GM19193 (cell line): ENCODE measurements around the gene PKD2L1.

Experiments used
- POLR2A ChIP-seq: IDR thresholded peaks from 4 replicates; pipeline ENCODE4 v1.6.1; 2011; ENCODE audit not compliant: insufficient read depth, insufficient read length; ENCODE audit errors: extremely low read depth

Gene PKD2L1

GRCh38 chr10:100267239-100268104, 62.6 kb downstream of the PKD2L1 start, which contains the start of gene CWF19L1:
Gene CWF19L1, minus strand, starts transcription at chr10:100267638. Its CDS starts 45 bp downstream, at chr10:100267593.
- TF ChIP-seq POLR2A, result no peak

GRCh38 chr10:100265821-100266485, 64.1 kb downstream of the PKD2L1 start:
- no peak for TF ChIP-seq POLR2A

GRCh38 chr10:100254191-100254590, 75.8 kb downstream of the PKD2L1 start:
- TF ChIP-seq POLR2A, result no peak

- no peak for TF ChIP-seq POLR2A
Observed at GRCh38 chr10:100253041-100253440, 77.0 kb downstream of the PKD2L1 start.

GRCh38 chr10:100248820-100249219, 81.2 kb downstream of the PKD2L1 start:
- no peak for TF ChIP-seq POLR2A

- no peak for TF ChIP-seq POLR2A
Observed at GRCh38 chr10:100245484-100246220, 84.4 kb downstream of the PKD2L1 start.

- no peak for TF ChIP-seq POLR2A
Observed at GRCh38 chr10:100239851-100240250, 90.2 kb downstream of the PKD2L1 start.

GRCh38 chr10:100238429-100238828, 91.6 kb downstream of the PKD2L1 start:
- TF ChIP-seq POLR2A, result no peak
